ENCODE data around the gene ZNF205. TPM values are rescaled to one million over a fixed set of nuclear protein-coding genes. Genes with fewer than 3 reads are reported as not detected.
A peak's percentile ranks its signal among the peaks of the same experiment; 100 is the strongest.

ZNF205 gene
- total and polyA plus RNA-seq, 2 of the 4 experiments (the other 2 are of a cell fraction), result 8.2 to 12.7 TPM

DNA sequence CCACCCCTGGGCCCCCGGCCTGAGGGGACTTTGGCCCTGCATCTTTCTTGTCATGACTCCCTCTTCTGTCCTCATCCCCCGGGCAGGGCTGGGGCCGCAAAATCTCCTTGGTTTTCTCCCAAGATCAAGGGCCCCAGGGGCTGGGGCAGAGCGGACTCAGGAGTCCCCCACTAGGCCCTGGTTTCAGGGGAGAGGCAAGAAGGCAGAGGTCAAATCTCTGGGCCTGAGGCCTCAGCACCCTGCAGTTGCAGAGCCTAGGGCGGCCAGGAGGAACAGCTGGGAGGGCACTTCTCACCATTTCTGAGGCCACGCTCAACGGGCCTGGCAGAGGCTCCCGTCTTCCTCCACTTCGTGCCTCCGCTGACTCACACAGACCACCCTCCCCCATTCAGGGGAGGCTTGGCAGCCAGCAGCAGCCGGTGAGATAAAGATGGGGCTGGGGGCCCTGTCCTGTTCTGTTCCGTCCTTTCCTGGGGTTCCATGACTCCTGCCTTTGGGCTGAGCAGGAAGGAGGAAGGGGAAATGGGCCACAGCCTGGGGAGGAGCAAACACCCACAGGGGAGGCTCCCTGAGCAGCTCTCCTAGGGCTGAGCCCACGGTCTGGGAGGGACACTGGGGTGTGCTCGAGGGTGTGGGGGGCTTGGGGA lies 25.7 kb upstream of the ZNF205 start:
- Histone ChIP-seq H2AK9ac (replicated peaks; ENCODE audit: low read depth, low read length, poor library complexity) (peak overlapping the region; percentile 28), H3K9ac (ENCODE audit: low read depth, low read length) (no peak overlapping the region), H2AK5ac (ENCODE audit: low read depth, low read length) (no peak overlapping the region), H4K91ac (ENCODE audit: insufficient read depth, low read depth, low read length) (no peak overlapping the region), H3K27ac (ENCODE audit: insufficient read depth, low read length) (no peak overlapping the region), H2BK15ac (ENCODE audit: low read depth, low read length) (no peak overlapping the region), H3K14ac (replicated peaks; ENCODE audit: low read depth, low read length) (no peak overlapping the region), H3K9me3 (ENCODE audit: control insufficient read depth, insufficient read depth, low read length) (no peaks in the 10 kb centered on the region), H4K8ac (ENCODE audit: low read depth in 2 of 2, low read length in 2 of 2) (no peak overlapping the region), H3K56ac (ENCODE audit: extremely low read depth, insufficient read depth, low read length) (no peak overlapping the region), H3K4me3 (ENCODE audit: insufficient read depth, low read depth, low read length) (no peak overlapping the region), H2AFZ (replicated peaks; ENCODE audit: low read length, poor library complexity) (peak overlapping the region; percentile 39), H2BK20ac (ENCODE audit: low read depth, low read length) (no peak overlapping the region), H3K36me3 (ENCODE audit: control insufficient read depth, insufficient read depth, low read length) (no peaks in the 10 kb centered on the region), H3K23ac (ENCODE audit: low read depth, low read length) (no peak overlapping the region), H3K4me1 (ENCODE audit: control insufficient read depth, insufficient read depth, low read length) (no peaks in the 10 kb centered on the region), H2BK120ac (ENCODE audit: low read depth, low read length) (no peak overlapping the region), H3K18ac (ENCODE audit: low read depth, low read length) (no peak overlapping the region), H4K5ac (ENCODE audit: low read depth, low read length) (no peak overlapping the region), H2BK5ac (ENCODE audit: low read depth, low read length, poor library complexity, severe bottlenecking) (no peak overlapping the region), H3K4ac (ENCODE audit: low read depth, low read length) (no peak overlapping the region), H3K79me1 (ENCODE audit: low read depth in 1 of 2, low read length in 2 of 2) (no peaks in the 10 kb centered on the region), H3K27me3 (ENCODE audit: control insufficient read depth, insufficient read depth, low read length) (peaks cover 17% of the 10 kb centered on the region), H4K20me1 (ENCODE audit: insufficient read depth, low read length) (no peaks in the 10 kb centered on the region), H3K9me1 (ENCODE audit: insufficient read depth, low read length) (no peaks in the 10 kb centered on the region), H3K4me2 (ENCODE audit: low read depth, low read length) (no peak overlapping the region)
- no TSS peak for BruUV-seq (replicated peaks)
- in situ Hi-C loops (cut with MboI; ENCODE audit: low sequenced_read_pairs) (no loop called here), dilution Hi-C loops (cut with HindIII; ENCODE audit: low sequenced_read_pairs, unreplicated experiment) (no loop called here), intact Hi-C loops (cut with micrococcal nuclease) (no loop called here)
- ChIA-PET POLR2A (ENCODE audit: unreplicated experiment) (no interaction called here), CTCF (no interaction called here)
- no peak for DNase-seq
- TF ChIP-seq CHD1 (IDR thresholded peaks at IDR 0.05; ENCODE audit: low read depth, low read length), result no peak
- TF ChIP-seq RFX5 (IDR thresholded peaks at IDR 0.05; ENCODE audit: low read depth, low read length), result no peak
- TF ChIP-seq RCOR1 (IDR thresholded peaks at IDR 0.05; ENCODE audit: insufficient replicate concordance, low read length), result no peak
- TF ChIP-seq, protein P1, sequence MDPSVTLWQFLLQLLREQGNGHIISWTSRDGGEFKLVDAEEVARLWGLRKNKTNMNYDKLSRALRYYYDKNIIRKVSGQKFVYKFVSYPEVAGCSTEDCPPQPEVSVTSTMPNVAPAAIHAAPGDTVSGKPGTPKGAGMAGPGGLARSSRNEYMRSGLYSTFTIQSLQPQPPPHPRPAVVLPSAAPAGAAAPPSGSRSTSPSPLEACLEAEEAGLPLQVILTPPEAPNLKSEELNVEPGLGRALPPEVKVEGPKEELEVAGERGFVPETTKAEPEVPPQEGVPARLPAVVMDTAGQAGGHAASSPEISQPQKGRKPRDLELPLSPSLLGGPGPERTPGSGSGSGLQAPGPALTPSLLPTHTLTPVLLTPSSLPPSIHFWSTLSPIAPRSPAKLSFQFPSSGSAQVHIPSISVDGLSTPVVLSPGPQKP (IDR thresholded peaks at IDR 0.05; ENCODE audit: borderline replicate concordance, low read depth, low read length), result no peak
- TF ChIP-seq MAZ (IDR thresholded peaks at IDR 0.05; ENCODE audit: borderline replicate concordance, low read depth, low read length), result no peak
- TF ChIP-seq SMC3 (IDR thresholded peaks at IDR 0.05; ENCODE audit: low read depth, low read length), result no peak
- no peak for TF ChIP-seq MXI1 (IDR thresholded peaks at IDR 0.05; ENCODE audit: borderline replicate concordance, low read depth, low read length)
- TF ChIP-seq, protein P2, sequence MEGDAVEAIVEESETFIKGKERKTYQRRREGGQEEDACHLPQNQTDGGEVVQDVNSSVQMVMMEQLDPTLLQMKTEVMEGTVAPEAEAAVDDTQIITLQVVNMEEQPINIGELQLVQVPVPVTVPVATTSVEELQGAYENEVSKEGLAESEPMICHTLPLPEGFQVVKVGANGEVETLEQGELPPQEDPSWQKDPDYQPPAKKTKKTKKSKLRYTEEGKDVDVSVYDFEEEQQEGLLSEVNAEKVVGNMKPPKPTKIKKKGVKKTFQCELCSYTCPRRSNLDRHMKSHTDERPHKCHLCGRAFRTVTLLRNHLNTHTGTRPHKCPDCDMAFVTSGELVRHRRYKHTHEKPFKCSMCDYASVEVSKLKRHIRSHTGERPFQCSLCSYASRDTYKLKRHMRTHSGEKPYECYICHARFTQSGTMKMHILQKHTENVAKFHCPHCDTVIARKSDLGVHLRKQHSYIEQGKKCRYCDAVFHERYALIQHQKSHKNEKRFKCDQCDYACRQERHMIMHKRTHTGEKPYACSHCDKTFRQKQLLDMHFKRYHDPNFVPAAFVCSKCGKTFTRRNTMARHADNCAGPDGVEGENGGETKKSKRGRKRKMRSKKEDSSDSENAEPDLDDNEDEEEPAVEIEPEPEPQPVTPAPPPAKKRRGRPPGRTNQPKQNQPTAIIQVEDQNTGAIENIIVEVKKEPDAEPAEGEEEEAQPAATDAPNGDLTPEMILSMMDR (conservative IDR thresholded peaks at IDR 0.05; ENCODE audit: low read depth, low read length), result no peak
- WGBS, 2 experiments (ENCODE audit: extremely low coverage in 2 of 2, insufficient read length in 1 of 2), result no CpG with 5 or more reads among the region's 14 CpGs
- ATAC-seq (ENCODE audit: low read depth), result no peak
